Neuronal stem cell (in vitro differentiated cells): ENCODE data around the gene MUC5B.

Experiments used
- DNase-seq: peaks from one replicate; pipeline ENCODE4 v3.0.0-alpha.2; 2013; ENCODE audit warnings: low spot score
- H2AFZ ChIP-seq: one replicate; pipeline ENCODE4 v1.6.1; 2013; ENCODE audit warnings: mild to moderate bottlenecking, low read length, inconsistent platforms
- H2AK5ac ChIP-seq: 2 replicates; pipeline ENCODE4 v1.6.1; 2013; ENCODE audit warnings: low read depth, mild to moderate bottlenecking, inconsistent platforms, low read length, moderate library complexity, mixed read lengths
- H2BK120ac ChIP-seq: 2 replicates; pipeline ENCODE4 v1.6.1; 2013; ENCODE audit warnings: low read depth, mild to moderate bottlenecking, inconsistent platforms, low read length, moderate library complexity, mixed read lengths
- H2BK12ac ChIP-seq: one replicate; pipeline ENCODE4 v1.6.1; 2013; ENCODE audit warnings: low read length, inconsistent platforms
- H2BK15ac ChIP-seq: 2 replicates; pipeline ENCODE4 v1.6.1; 2013; ENCODE audit warnings: mild to moderate bottlenecking, low read length, inconsistent platforms, mixed read lengths
- H2BK5ac ChIP-seq: one replicate; pipeline ENCODE4 v1.6.1; 2013; ENCODE audit warnings: inconsistent platforms, mild to moderate bottlenecking, low read length, moderate library complexity
- H3K14ac ChIP-seq: one replicate; pipeline ENCODE4 v1.6.1; 2013; ENCODE audit warnings: low read length, inconsistent platforms
- H3K18ac ChIP-seq: 2 replicates; pipeline ENCODE4 v1.6.1; 2013; ENCODE audit warnings: low read length, inconsistent platforms
- H3K23ac ChIP-seq: 2 replicates; pipeline ENCODE4 v1.6.1; 2013; ENCODE audit warnings: low read depth, mild to moderate bottlenecking, mixed read lengths, low read length, inconsistent platforms; ENCODE audit not compliant: poor library complexity
- H3K27ac ChIP-seq: replicated peaks from 3 replicates; pipeline ENCODE4 v1.5.1; 2013; ENCODE audit warnings: low read length, inconsistent platforms
- H3K27me3 ChIP-seq, 3 experiments: 2 replicates each; pipeline ENCODE4 v1.6.1; 2013; ENCODE audit warnings: low read length in 3 of 3, mild to moderate bottlenecking in 2 of 3, inconsistent platforms in 1 of 3, low read depth in 1 of 3, mixed read lengths in 1 of 3, moderate library complexity in 1 of 3; ENCODE audit not compliant: control insufficient read depth in 3 of 3, insufficient read depth in 3 of 3
- H3K36me3 ChIP-seq, 2 donors: replicated peaks in 1 of 2; 2 replicates each; pipeline ENCODE4 v1.6.1; 2013; ENCODE audit warnings: low read length in 2 of 2; ENCODE audit not compliant: control insufficient read depth in 2 of 2, insufficient read depth in 2 of 2
- H3K4ac ChIP-seq: 2 replicates; pipeline ENCODE4 v1.6.1; 2013; ENCODE audit warnings: inconsistent platforms, mild to moderate bottlenecking, low read length, moderate library complexity
- H3K4me1 ChIP-seq, 2 donors: 1 replicate in 1 of 2; 2 replicates in 1 of 2; pipeline ENCODE4 v1.6.1; 2013; ENCODE audit warnings: low read length in 2 of 2, low read depth in 1 of 2; ENCODE audit not compliant: control insufficient read depth in 2 of 2, insufficient read depth in 1 of 2
- H3K4me2 ChIP-seq: one replicate; pipeline ENCODE4 v1.6.1; 2013; ENCODE audit warnings: mild to moderate bottlenecking, low read length, inconsistent platforms; ENCODE audit not compliant: insufficient read depth, poor library complexity, severe bottlenecking
- H3K4me3 ChIP-seq, 2 donors: 2 replicates each; pipeline ENCODE4 v1.5.1; 2013; ENCODE audit warnings: low read length in 2 of 2, mild to moderate bottlenecking in 2 of 2, inconsistent platforms in 1 of 2, moderate library complexity in 1 of 2
- H3K79me1 ChIP-seq: one replicate; pipeline ENCODE4 v1.6.1; 2013; ENCODE audit warnings: low read depth, mild to moderate bottlenecking, inconsistent platforms, low read length, moderate library complexity
- H3K9ac ChIP-seq: one replicate; pipeline ENCODE4 v1.6.1; 2013; ENCODE audit warnings: mild to moderate bottlenecking, low read depth, low read length, inconsistent platforms; ENCODE audit not compliant: poor library complexity
- H3K9me3 ChIP-seq, 2 donors: replicated peaks in 1 of 2; 2 replicates each; pipeline versions ENCODE3 to v1.6.1; 2013; ENCODE audit warnings: low read length in 2 of 2, mild to moderate bottlenecking in 2 of 2, inconsistent platforms in 1 of 2, low read depth in 1 of 2, mixed read lengths in 1 of 2, moderate library complexity in 1 of 2; ENCODE audit not compliant: control insufficient read depth in 2 of 2, insufficient read depth in 1 of 2
- H4K8ac ChIP-seq: one replicate; pipeline ENCODE4 v1.6.1; 2013; ENCODE audit warnings: low read depth, mild to moderate bottlenecking, inconsistent platforms, low read length, moderate library complexity
- H4K91ac ChIP-seq: one replicate; pipeline ENCODE4 v1.6.1; 2013; ENCODE audit warnings: low read length, low read depth, mild to moderate bottlenecking, inconsistent platforms; ENCODE audit not compliant: poor library complexity
- whole genome bisulfite sequencing, 2 donors: extraction: QIAGEN DNeasy Blood & Tissue Kit; methylation state at CpG; one replicate each; pipeline ENCODE4 v1.1.7; 2013; ENCODE audit warnings: missing lambda C conversion rate in 2 of 2, mixed read lengths in 1 of 2; ENCODE audit not compliant: insufficient read length in 2 of 2, insufficient replicate concordance in 1 of 2; ENCODE audit errors: extremely low coverage in 2 of 2; 5-methylcytosine and 5-hydroxymethylcytosine counted together

The MUC5B gene

GRCh38 chr11:1293619-1294015 is 70.8 kb downstream of the MUC5B start:
- no peaks in the 10 kb centered on the region for H3K9me3 ChIP-seq
- H3K23ac ChIP-seq = no peak overlapping the region
- no peak overlapping the region for H3K27ac ChIP-seq
- H3K79me1 ChIP-seq = peaks cover 29% of the 10 kb centered on the region
- no peak overlapping the region for H2AK5ac ChIP-seq
- H2BK5ac ChIP-seq = no peak overlapping the region
- H4K8ac ChIP-seq = no peak overlapping the region
- no peak for DNase-seq
- no peak overlapping the region for H3K4ac ChIP-seq
- H4K91ac ChIP-seq = no peak overlapping the region
- H3K4me1 ChIP-seq = no peaks in the 10 kb centered on the region
- no peak overlapping the region for H3K18ac ChIP-seq
- H3K4me3 ChIP-seq = no peak overlapping the region
- no peak overlapping the region for H3K4me2 ChIP-seq
- H3K9ac ChIP-seq = no peak overlapping the region
- H2AFZ ChIP-seq = no peak overlapping the region
- no CpG with 5 or more reads among the region's 13 CpGs for WGBS, 2 donors
- H2BK120ac ChIP-seq = no peak overlapping the region
- no peak overlapping the region for H2BK12ac ChIP-seq
- peak overlapping the region; percentile 31 for H3K14ac ChIP-seq
- peaks cover 25 to 66% of the 10 kb centered on the region in 2 donors for H3K36me3 ChIP-seq
- H3K27me3 ChIP-seq = no peaks in the 10 kb centered on the region
- no peak overlapping the region for H2BK15ac ChIP-seq

GRCh38 chr11:1295086-1295485 is 72.2 kb downstream of the MUC5B start:
- Histone ChIP-seq H2BK15ac (no peak overlapping the region), H3K4me1 (peaks cover 0 to 2% of the 10 kb centered on the region in 2 donors), H2AK5ac (no peak overlapping the region), H3K4me3 (no peak overlapping the region), H3K79me1 (peaks cover 31% of the 10 kb centered on the region), H3K14ac (no peak overlapping the region), H2BK120ac (no peak overlapping the region), H3K9me3 (no peaks in the 10 kb centered on the region), H3K36me3 (peaks cover 16 to 51% of the 10 kb centered on the region in 2 donors), H3K9ac (no peak overlapping the region), H2BK12ac (no peak overlapping the region), H4K91ac (no peak overlapping the region), H3K4ac (no peak overlapping the region), H2AFZ (no peak overlapping the region), H3K27ac (no peak overlapping the region), H4K8ac (no peak overlapping the region), H2BK5ac (no peak overlapping the region), H3K4me2 (no peak overlapping the region), H3K18ac (no peak overlapping the region), H3K23ac (no peak overlapping the region), H3K27me3 (no peaks in the 10 kb centered on the region)
- DNase-seq = no peak
- WGBS, 2 donors = no CpG with 5 or more reads among the region's 22 CpGs

GRCh38 chr11:1295591-1295990 is 72.7 kb downstream of the MUC5B start:
- WGBS, 2 donors = no CpG with 5 or more reads among the region's 23 CpGs
- Histone ChIP-seq H3K27ac (no peak overlapping the region), H3K36me3 (peaks cover 13 to 46% of the 10 kb centered on the region in 2 donors), H2BK5ac (no peak overlapping the region), H2BK15ac (no peak overlapping the region), H3K4ac (no peak overlapping the region), H3K14ac (no peak overlapping the region), H3K9ac (no peak overlapping the region), H2BK12ac (no peak overlapping the region), H3K9me3 (no peaks in the 10 kb centered on the region), H4K8ac (no peak overlapping the region), H3K4me1 (peaks cover 0 to 2% of the 10 kb centered on the region in 2 donors), H2AK5ac (no peak overlapping the region), H4K91ac (no peak overlapping the region), H3K79me1 (peaks cover 31% of the 10 kb centered on the region), H2AFZ (no peak overlapping the region), H3K4me2 (no peak overlapping the region), H2BK120ac (no peak overlapping the region), H3K23ac (peak overlapping the region; percentile 17), H3K27me3 (no peaks in the 10 kb centered on the region), H3K4me3 (peak overlapping the region in 1 of 2 donors; percentile 9), H3K18ac (no peak overlapping the region)
- no peak for DNase-seq

GRCh38 chr11:1296287-1296686 is 73.4 kb downstream of the MUC5B start:
- no peak for DNase-seq
- no peak overlapping the region for H3K4me3 ChIP-seq
- no CpG with 5 or more reads among the region's 9 CpGs for WGBS, 2 donors
- no peak overlapping the region for H2BK120ac ChIP-seq
- no peak overlapping the region for H2BK15ac ChIP-seq
- H4K91ac ChIP-seq = no peak overlapping the region
- peaks cover 0 to 2% of the 10 kb centered on the region in 2 donors for H3K4me1 ChIP-seq
- H3K14ac ChIP-seq = peak overlapping the region; percentile 82
- H2BK12ac ChIP-seq = no peak overlapping the region
- H3K9me3 ChIP-seq = no peaks in the 10 kb centered on the region
- no peaks in the 10 kb centered on the region for H3K27me3 ChIP-seq
- no peak overlapping the region for H2BK5ac ChIP-seq
- peak overlapping the region; percentile 24 for H3K9ac ChIP-seq
- peaks cover 31% of the 10 kb centered on the region for H3K79me1 ChIP-seq
- H3K4ac ChIP-seq = no peak overlapping the region
- H3K23ac ChIP-seq = no peak overlapping the region
- H3K18ac ChIP-seq = no peak overlapping the region
- no peak overlapping the region for H2AK5ac ChIP-seq
- peaks cover 11 to 43% of the 10 kb centered on the region in 2 donors for H3K36me3 ChIP-seq
- H3K27ac ChIP-seq = no peak overlapping the region
- H3K4me2 ChIP-seq = no peak overlapping the region
- no peak overlapping the region for H2AFZ ChIP-seq
- H4K8ac ChIP-seq = peak overlapping the region; percentile 86
